Measurements from ENCODE around the gene HEATR1.

Gene HEATR1

DNA sequence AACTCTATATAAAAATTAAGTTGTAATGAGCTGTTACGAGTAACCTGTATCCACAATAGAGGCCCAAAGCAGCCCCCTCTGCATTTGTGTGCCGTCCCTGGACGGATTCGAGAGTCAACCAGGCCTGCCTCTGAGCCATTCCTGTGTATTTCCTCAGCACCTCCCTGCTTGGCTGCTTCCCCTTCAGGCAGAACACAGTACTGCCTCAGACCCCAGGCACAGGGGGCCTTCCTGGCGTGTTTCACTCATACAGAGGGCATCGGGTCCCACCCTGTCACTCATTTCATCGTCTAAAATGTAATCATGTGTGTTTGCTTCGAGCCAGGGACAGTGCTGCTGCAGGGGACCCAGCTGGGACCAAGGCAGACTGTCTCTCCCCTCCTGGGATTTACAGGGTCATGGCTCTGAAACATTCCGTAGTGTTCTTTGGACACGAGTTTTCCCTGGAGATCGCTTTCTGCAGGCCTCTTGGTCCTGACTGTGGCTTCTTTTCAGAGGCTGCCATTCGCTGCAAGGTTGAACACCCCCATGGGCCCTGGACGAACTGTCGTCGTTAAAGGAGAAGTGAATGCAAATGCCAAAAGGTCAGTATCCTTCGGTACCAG is 61.1 kb downstream of the HEATR1 start:
- Histone ChIP-seq H3K36me3 (ENCODE audit: control insufficient read depth, low read length) (peaks cover 67% of the 10 kb centered on the region), H3K4me2 (ENCODE audit: low read length) (no peak overlapping the region), H3K27ac (ENCODE audit: low read depth, low read length) (no peak overlapping the region), H4K20me1 (ENCODE audit: control insufficient read depth, insufficient read depth, low read depth, low read length) (no peaks in the 10 kb centered on the region), H3K4me1 (ENCODE audit: control insufficient read depth, low read length) (peaks cover 5% of the 10 kb centered on the region; the same call in 1 of the 2 replicates), H3F3A (ENCODE audit: control insufficient read depth, insufficient read depth) (no peaks in the 10 kb centered on the region), H3K27me3 (ENCODE audit: control insufficient read depth, low read length) (no peaks in the 10 kb centered on the region), H3K9me3 (ENCODE audit: control insufficient read depth, insufficient read depth, low read length) (no peaks in the 10 kb centered on the region), H3K79me2 (ENCODE audit: control insufficient read depth, low read length) (no peaks in the 10 kb centered on the region), H3K4me3 (ENCODE audit: low read length) (no peak overlapping the region), H3K9me2 (replicated peaks; ENCODE audit: control insufficient read depth, low read length) (no peaks in the 10 kb centered on the region)
- TF ChIP-seq EZH2phosphoT487 (IDR thresholded peaks at IDR 0.05; ENCODE audit: borderline replicate concordance, low read length) = no peak
- TF ChIP-seq, protein P1, sequence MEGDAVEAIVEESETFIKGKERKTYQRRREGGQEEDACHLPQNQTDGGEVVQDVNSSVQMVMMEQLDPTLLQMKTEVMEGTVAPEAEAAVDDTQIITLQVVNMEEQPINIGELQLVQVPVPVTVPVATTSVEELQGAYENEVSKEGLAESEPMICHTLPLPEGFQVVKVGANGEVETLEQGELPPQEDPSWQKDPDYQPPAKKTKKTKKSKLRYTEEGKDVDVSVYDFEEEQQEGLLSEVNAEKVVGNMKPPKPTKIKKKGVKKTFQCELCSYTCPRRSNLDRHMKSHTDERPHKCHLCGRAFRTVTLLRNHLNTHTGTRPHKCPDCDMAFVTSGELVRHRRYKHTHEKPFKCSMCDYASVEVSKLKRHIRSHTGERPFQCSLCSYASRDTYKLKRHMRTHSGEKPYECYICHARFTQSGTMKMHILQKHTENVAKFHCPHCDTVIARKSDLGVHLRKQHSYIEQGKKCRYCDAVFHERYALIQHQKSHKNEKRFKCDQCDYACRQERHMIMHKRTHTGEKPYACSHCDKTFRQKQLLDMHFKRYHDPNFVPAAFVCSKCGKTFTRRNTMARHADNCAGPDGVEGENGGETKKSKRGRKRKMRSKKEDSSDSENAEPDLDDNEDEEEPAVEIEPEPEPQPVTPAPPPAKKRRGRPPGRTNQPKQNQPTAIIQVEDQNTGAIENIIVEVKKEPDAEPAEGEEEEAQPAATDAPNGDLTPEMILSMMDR (IDR thresholded peaks at IDR 0.05; ENCODE audit: low read depth, low read length, poor library complexity, severe bottlenecking) = no peak

- H3K4me3 ChIP-seq (ENCODE audit: low read length) = no peak overlapping the region
- peaks cover 52% of the 10 kb centered on the region for H3K36me3 ChIP-seq (ENCODE audit: control insufficient read depth, low read length)
Measured at GRCh38 chr1:236541710-236542109, 62.6 kb downstream of the HEATR1 start.

GRCh38 chr1:236540813-236541465 is 63.4 kb downstream of the HEATR1 start:
- no peaks in the 10 kb centered on the region for H3K27me3 ChIP-seq (ENCODE audit: control insufficient read depth, low read length)
- peaks cover 47% of the 10 kb centered on the region for H3K36me3 ChIP-seq (ENCODE audit: control insufficient read depth, low read length)
- H3K4me2 ChIP-seq (ENCODE audit: low read length) = no peak overlapping the region
- H3K27ac ChIP-seq (ENCODE audit: low read depth, low read length) = no peak overlapping the region
- no peak overlapping the region for H3K4me3 ChIP-seq (ENCODE audit: low read length)
- no peaks in the 10 kb centered on the region for H3F3A ChIP-seq (ENCODE audit: control insufficient read depth, insufficient read depth)
- no peaks in the 10 kb centered on the region for H3K9me3 ChIP-seq (ENCODE audit: control insufficient read depth, insufficient read depth, low read length)
- TF ChIP-seq, protein P1 (IDR thresholded peaks at IDR 0.05; ENCODE audit: low read depth, low read length, poor library complexity, severe bottlenecking) = no peak
- no peak for TF ChIP-seq EZH2phosphoT487 (IDR thresholded peaks at IDR 0.05; ENCODE audit: borderline replicate concordance, low read length)
- no peaks in the 10 kb centered on the region for H4K20me1 ChIP-seq (ENCODE audit: control insufficient read depth, insufficient read depth, low read depth, low read length)
- H3K79me2 ChIP-seq (ENCODE audit: control insufficient read depth, low read length) = no peaks in the 10 kb centered on the region
- H3K9me2 ChIP-seq (replicated peaks; ENCODE audit: control insufficient read depth, low read length) = no peaks in the 10 kb centered on the region
- H3K4me1 ChIP-seq (ENCODE audit: control insufficient read depth, low read length) = no peaks in the 10 kb centered on the region

More at GRCh38 chr1:236541710-236542109, 62.6 kb downstream of the HEATR1 start:
- H3F3A ChIP-seq (ENCODE audit: control insufficient read depth, insufficient read depth) = no peaks in the 10 kb centered on the region
- no peaks in the 10 kb centered on the region for H3K79me2 ChIP-seq (ENCODE audit: control insufficient read depth, low read length)
- H3K9me2 ChIP-seq (replicated peaks; ENCODE audit: control insufficient read depth, low read length) = no peaks in the 10 kb centered on the region
- H3K4me1 ChIP-seq (ENCODE audit: control insufficient read depth, low read length) = peaks cover 5% of the 10 kb centered on the region; the same call in 1 of the 2 replicates
- H4K20me1 ChIP-seq (ENCODE audit: control insufficient read depth, insufficient read depth, low read depth, low read length) = no peaks in the 10 kb centered on the region
- no peaks in the 10 kb centered on the region for H3K27me3 ChIP-seq (ENCODE audit: control insufficient read depth, low read length)
- H3K4me2 ChIP-seq (ENCODE audit: low read length) = no peak overlapping the region
- H3K27ac ChIP-seq (ENCODE audit: low read depth, low read length) = no peak overlapping the region
- TF ChIP-seq EZH2phosphoT487 (IDR thresholded peaks at IDR 0.05; ENCODE audit: borderline replicate concordance, low read length) = no peak
- TF ChIP-seq, protein P1 (IDR thresholded peaks at IDR 0.05; ENCODE audit: low read depth, low read length, poor library complexity, severe bottlenecking) = no peak
- H3K9me3 ChIP-seq (ENCODE audit: control insufficient read depth, insufficient read depth, low read length) = no peaks in the 10 kb centered on the region
